PFSK-1 (cell line): Measurements from ENCODE around the gene CFD.

ENCODE experiments used
- FOXP2 ChIP-seq: optimal IDR thresholded peaks from 2 replicates; pipeline ENCODE3; 2011; ENCODE audit warnings: borderline replicate concordance, control low read depth, inconsistent platforms; ENCODE audit not compliant: insufficient read depth; ENCODE audit errors: extremely low read length, extremely low read depth
- POLR2AphosphoS5 ChIP-seq: IDR thresholded peaks from 2 replicates; pipeline ENCODE4 v1.6.1; 2012; ENCODE audit warnings: low read depth, mild to moderate bottlenecking, control low read depth, low read length, moderate library complexity
- SIN3A ChIP-seq: IDR thresholded peaks from 2 replicates; pipeline ENCODE4 v1.6.1; 2012; ENCODE audit warnings: mild to moderate bottlenecking, low read length, moderate library complexity, borderline replicate concordance; ENCODE audit not compliant: insufficient read depth
- TAF1 ChIP-seq: IDR thresholded peaks from 2 replicates; pipeline ENCODE4 v1.6.1; 2012; ENCODE audit warnings: low read length, control low read depth, borderline replicate concordance; ENCODE audit not compliant: insufficient read depth
- TF ChIP-seq, protein P1 (sequence below), 2 experiments: IDR thresholded peaks; 2 replicates each; pipeline versions ENCODE4 v1.6.1 to v1.8.0; 2011 to 2012; ENCODE audit warnings: low read depth in 2 of 2, low read length in 2 of 2, control low read depth in 1 of 2, inconsistent platforms in 1 of 2, mild to moderate bottlenecking in 1 of 2, moderate library complexity in 1 of 2; ENCODE audit not compliant: insufficient read depth in 1 of 2

The CFD gene

DNA sequence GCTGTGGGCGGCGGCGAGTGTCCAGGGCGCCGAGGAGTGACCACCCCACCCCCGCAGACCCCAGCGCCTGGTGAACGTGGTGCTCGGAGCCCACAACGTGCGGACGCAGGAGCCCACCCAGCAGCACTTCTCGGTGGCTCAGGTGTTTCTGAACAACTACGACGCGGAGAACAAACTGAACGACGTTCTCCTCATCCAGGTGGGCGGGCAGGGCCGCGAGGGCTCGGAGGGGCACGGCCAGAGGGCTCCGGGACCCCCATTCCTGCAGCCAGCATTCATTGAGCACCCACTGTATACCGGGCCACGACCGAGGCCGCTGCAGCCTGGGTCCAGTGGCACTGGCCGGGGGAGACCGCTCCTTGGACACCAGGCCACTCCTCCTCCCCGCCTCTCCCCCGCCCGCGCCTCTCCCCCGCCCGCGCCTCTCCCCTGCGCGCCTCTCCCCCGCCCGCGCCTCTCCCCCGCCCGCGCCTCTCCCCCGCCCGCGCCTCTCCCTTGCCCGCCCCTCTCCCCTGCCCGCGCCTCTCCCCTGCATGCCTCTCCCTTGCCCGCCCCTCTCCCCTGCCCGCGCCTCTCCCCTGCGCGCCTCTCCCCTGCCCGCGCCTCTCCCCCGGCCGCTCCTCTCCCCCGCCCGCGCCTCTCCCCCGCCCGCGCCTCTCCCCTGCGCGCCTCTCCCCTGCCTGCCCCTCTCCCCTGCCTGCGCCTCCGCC is 15.5 kb upstream of the CFD start:
- TF ChIP-seq POLR2AphosphoS5 (no peak), SIN3A (no peak), FOXP2 (no peak), TAF1 (no peak)
- TF ChIP-seq, protein P1, sequence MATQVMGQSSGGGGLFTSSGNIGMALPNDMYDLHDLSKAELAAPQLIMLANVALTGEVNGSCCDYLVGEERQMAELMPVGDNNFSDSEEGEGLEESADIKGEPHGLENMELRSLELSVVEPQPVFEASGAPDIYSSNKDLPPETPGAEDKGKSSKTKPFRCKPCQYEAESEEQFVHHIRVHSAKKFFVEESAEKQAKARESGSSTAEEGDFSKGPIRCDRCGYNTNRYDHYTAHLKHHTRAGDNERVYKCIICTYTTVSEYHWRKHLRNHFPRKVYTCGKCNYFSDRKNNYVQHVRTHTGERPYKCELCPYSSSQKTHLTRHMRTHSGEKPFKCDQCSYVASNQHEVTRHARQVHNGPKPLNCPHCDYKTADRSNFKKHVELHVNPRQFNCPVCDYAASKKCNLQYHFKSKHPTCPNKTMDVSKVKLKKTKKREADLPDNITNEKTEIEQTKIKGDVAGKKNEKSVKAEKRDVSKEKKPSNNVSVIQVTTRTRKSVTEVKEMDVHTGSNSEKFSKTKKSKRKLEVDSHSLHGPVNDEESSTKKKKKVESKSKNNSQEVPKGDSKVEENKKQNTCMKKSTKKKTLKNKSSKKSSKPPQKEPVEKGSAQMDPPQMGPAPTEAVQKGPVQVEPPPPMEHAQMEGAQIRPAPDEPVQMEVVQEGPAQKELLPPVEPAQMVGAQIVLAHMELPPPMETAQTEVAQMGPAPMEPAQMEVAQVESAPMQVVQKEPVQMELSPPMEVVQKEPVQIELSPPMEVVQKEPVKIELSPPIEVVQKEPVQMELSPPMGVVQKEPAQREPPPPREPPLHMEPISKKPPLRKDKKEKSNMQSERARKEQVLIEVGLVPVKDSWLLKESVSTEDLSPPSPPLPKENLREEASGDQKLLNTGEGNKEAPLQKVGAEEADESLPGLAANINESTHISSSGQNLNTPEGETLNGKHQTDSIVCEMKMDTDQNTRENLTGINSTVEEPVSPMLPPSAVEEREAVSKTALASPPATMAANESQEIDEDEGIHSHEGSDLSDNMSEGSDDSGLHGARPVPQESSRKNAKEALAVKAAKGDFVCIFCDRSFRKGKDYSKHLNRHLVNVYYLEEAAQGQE (IDR thresholded peaks at IDR 0.05; ENCODE audit: insufficient read depth in 1 of 2, low read depth in 2 of 2, low read length in 2 of 2): no peak

DNA sequence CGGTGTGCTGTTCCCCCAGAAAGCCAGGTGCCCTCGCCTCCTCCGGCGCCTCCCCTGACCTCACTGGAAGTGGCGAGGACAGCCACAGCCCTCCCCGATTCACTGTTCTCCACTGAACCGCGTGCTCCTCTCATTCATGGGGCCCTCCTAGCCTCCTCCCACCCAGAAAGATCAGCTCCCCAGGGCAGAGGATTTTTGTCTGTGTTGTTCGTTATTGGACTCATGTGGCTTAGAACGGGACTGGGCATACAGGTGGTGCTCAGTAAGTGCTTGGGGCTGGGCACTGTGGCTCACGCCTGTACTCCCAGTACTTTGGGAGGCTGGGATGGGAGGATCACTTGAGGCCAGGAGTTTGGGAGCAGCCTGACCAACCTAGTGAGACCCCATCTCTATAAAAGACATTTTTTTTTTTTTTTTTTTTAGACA is 14.9 kb upstream of the CFD start:
- TF ChIP-seq SIN3A: no peak
- TF ChIP-seq, protein P1 (IDR thresholded peaks at IDR 0.05; ENCODE audit: insufficient read depth in 1 of 2, low read depth in 2 of 2, low read length in 2 of 2): no peak
- TF ChIP-seq TAF1: no peak

DNA sequence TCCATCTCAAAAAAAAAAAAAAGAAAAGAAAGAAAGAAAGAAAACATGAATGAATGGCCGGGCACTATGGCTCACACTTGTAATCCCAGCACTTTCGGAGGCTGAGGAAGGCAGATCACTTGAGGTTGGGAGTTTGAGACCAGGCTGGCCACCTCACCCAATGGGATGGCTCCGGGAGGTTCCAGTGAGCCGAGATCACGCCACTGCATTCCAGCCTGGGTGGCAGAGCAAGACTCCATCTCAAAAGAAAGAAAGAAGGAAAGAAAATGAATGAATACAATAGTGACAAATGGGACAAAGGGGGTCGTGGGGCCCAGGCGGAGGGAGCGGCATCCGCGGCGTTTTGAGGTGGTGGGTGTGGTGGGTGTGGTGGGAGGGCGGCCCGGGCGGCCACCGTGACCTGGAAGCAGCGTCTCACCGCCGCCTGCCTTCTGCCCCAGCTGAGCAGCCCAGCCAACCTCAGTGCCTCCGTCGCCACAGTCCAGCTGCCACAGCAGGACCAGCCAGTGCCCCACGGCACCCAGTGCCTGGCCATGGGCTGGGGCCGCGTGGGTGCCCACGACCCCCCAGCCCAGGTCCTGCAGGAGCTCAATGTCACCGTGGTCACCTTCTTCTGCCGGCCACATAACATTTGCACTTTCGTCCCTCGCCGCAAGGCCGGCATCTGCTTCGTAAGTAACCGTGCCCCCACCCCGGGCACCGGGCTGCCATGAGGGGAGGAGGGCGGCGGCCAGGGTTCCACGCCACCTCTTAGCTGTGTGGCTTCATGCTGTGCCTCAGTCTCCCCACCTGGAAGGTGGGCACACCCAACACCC is 13.6 kb upstream of the CFD start:
- TF ChIP-seq SIN3A (no peak), POLR2AphosphoS5 (no peak), TAF1 (no peak), FOXP2 (no peak)
- TF ChIP-seq, protein P1 (IDR thresholded peaks at IDR 0.05; ENCODE audit: insufficient read depth in 1 of 2, low read depth in 2 of 2, low read length in 2 of 2): no peak

DNA sequence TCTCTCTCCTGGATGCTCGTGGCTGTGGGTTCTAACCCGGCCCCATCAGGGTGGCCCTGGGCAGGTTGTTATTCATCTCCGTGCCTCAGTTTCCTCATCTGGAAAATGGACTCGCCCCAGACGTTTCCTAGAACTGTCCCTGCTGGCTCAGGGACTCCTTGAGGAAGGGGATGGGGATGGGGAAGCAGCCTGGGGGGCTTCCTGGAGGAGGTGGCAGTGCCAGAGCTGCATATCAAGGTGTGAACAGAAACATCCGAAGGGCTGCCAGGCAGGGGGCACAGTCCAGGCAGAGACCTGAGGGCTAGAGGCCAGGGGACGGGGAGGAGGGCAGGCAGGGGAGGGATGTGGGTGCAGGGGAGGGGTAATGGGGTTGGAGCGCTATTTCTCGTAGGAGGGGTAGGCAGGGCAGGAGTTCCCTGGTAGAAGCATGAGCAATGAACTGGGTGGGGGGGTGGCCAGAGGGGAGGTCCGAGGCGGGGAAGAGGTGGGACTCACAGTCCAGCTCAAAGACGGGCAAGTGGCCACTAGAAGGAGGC is 11.0 kb upstream of the CFD start:
- TF ChIP-seq TAF1 (no peak), SIN3A (no peak), POLR2AphosphoS5 (no peak), FOXP2 (no peak)
- TF ChIP-seq, protein P1 (IDR thresholded peaks at IDR 0.05; ENCODE audit: insufficient read depth in 1 of 2, low read depth in 2 of 2, low read length in 2 of 2): no peak
